ENCODE measurements around the gene SHQ1. TPM values are rescaled to one million over a fixed set of nuclear protein-coding genes. Genes with fewer than 3 reads are reported as not detected.

Gene SHQ1
- total and polyA plus RNA-seq, 2 of the 4 experiments (the other 2 are of a cell fraction), result 10.4 to 19.4 TPM

DNA sequence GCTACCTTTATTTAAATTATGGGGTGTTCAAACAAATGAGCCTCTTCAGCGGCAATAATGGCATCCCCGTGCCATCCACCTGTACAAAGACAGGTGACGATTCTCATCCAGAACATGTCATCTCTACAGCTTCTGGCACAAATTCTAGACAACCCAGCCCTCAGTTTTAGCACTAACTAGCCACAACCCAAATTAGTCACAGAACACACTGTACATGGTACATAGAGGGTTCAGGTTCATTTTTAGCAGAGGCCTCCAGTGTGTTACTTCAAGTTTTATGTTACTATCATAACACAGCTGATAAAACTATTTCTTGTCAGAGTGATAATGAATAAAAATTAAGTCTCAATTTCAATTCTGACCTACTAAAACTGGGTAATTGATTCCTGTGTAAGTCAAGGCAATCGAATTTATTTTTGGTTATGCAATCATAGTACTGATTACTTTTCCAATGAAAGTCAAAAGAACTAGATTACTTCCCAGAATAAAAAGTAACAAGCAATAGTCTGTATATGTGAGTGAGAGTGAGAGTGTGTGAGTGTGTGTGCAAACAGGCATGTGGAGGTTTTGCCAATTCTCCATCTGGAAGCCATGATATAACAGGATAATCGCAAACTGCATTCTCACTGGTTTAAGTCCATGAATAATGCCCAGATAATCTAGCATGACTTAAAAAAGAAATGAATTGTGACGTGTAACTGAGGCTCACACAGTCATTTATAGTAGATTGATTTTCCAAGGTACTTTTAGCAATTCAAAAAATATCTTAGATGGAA lies 37.4 kb downstream of the SHQ1 start:
- in situ Hi-C loops (cut with MboI; ENCODE audit: low sequenced_read_pairs), result no loop called here
- BruUV-seq (replicated peaks), result no TSS peak
- H3K27me3 ChIP-seq (ENCODE audit: control insufficient read depth, insufficient read depth, low read length), result no peaks in the 10 kb centered on the region

More for the DNA sequence above, 37.4 kb downstream of the SHQ1 start:
- no peak overlapping the region for H3K4me3 ChIP-seq (ENCODE audit: insufficient read depth, low read depth, low read length)
- no peak overlapping the region for H3K4me2 ChIP-seq (ENCODE audit: low read depth, low read length)
- WGBS, 2 experiments (ENCODE audit: extremely low coverage in 2 of 2, insufficient read length in 1 of 2), result no CpG with 5 or more reads among the region's 6 CpGs
- DNase-seq (peak; percentile 37), ATAC-seq (ENCODE audit: low read depth) (no peak)
- no peaks in the 10 kb centered on the region for H4K20me1 ChIP-seq (ENCODE audit: insufficient read depth, low read length)
- no peak overlapping the region for H3K18ac ChIP-seq (ENCODE audit: low read depth, low read length)
- no peak overlapping the region for H2AFZ ChIP-seq (replicated peaks; ENCODE audit: low read length, poor library complexity)
- H2AK5ac ChIP-seq (ENCODE audit: low read depth, low read length), result no peak overlapping the region
- H2BK5ac ChIP-seq (ENCODE audit: low read depth, low read length, poor library complexity, severe bottlenecking), result no peak overlapping the region
- no peak overlapping the region for H3K23ac ChIP-seq (ENCODE audit: low read depth, low read length)
- H3K9me3 ChIP-seq (ENCODE audit: control insufficient read depth, insufficient read depth, low read length), result no peaks in the 10 kb centered on the region
- H4K5ac ChIP-seq (ENCODE audit: low read depth, low read length), result no peak overlapping the region
- no peak overlapping the region for H2BK120ac ChIP-seq (ENCODE audit: low read depth, low read length)
- TF ChIP-seq SMC3 (IDR thresholded peaks at IDR 0.05; ENCODE audit: low read depth, low read length) (no peak), RFX5 (IDR thresholded peaks at IDR 0.05; ENCODE audit: low read depth, low read length) (no peak), CEBPB (IDR thresholded peaks at IDR 0.05; ENCODE audit: low read depth, low read length) (0 out of 2 replicates have a peak, but pooled peaks have one; percentile 20)
- H3K4me1 ChIP-seq (ENCODE audit: control insufficient read depth, insufficient read depth, low read length), result peaks cover 2% of the 10 kb centered on the region; the same call in 1 of the 2 replicates
- dilution Hi-C loops (cut with HindIII; ENCODE audit: low sequenced_read_pairs, unreplicated experiment), result no loop called here
- H3K27ac ChIP-seq (ENCODE audit: insufficient read depth, low read length), result no peak overlapping the region
- H3K9me1 ChIP-seq (ENCODE audit: insufficient read depth, low read length), result no peaks in the 10 kb centered on the region; the same call in 1 of the 2 replicates
- no peak overlapping the region for H2BK15ac ChIP-seq (ENCODE audit: low read depth, low read length)
- H3K36me3 ChIP-seq (ENCODE audit: control insufficient read depth, insufficient read depth, low read length), result peaks cover 2% of the 10 kb centered on the region; the same call in 1 of the 2 replicates
- H4K8ac ChIP-seq (ENCODE audit: low read depth in 2 of 2, low read length in 2 of 2), result no peak overlapping the region
- H2BK20ac ChIP-seq (ENCODE audit: low read depth, low read length), result no peak overlapping the region
- no peak overlapping the region for H2AK9ac ChIP-seq (replicated peaks; ENCODE audit: low read depth, low read length, poor library complexity)
- H3K56ac ChIP-seq (ENCODE audit: extremely low read depth, insufficient read depth, low read length), result no peak overlapping the region
- no peak overlapping the region for H3K14ac ChIP-seq (replicated peaks; ENCODE audit: low read depth, low read length)
- H3K9ac ChIP-seq (ENCODE audit: low read depth, low read length), result no peak overlapping the region
- intact Hi-C loops (cut with micrococcal nuclease), result loop anchor here (10.0 kb wide), 1 partner anchor 656 kb away; no protein-coding TSS in a partner anchor
- ChIA-PET CTCF (interaction anchor here (1.1 to 1.5 kb wide), 2 partner anchors 11 to 12 kb away, joined by 6 to 8 read pairs; no protein-coding TSS in a partner anchor), POLR2A (ENCODE audit: unreplicated experiment) (interaction anchor here (0.7 kb wide), 1 partner anchor 1009 kb away, joined by 4 read pairs; no protein-coding TSS in a partner anchor)
- no peak overlapping the region for H4K91ac ChIP-seq (ENCODE audit: insufficient read depth, low read depth, low read length)
- no peaks in the 10 kb centered on the region; a peak in 1 of 4 replicates for H3K79me1 ChIP-seq (ENCODE audit: low read depth in 1 of 2, low read length in 2 of 2)
- H3K4ac ChIP-seq (ENCODE audit: low read depth, low read length), result no peak overlapping the region
